H1 (cell line): Measurements from ENCODE around the gene TMEM121B. TPM values are rescaled to one million over a fixed set of nuclear protein-coding genes. Genes with fewer than 3 reads are reported as not detected.

Source experiments
- CTCF ChIA-PET: fragments of 300-600 bp; sonication (Branson Sonifier 250); formaldehyde crosslinking; loops from one replicate; lab custom pipeline; 2021; ENCODE audit not compliant: partially characterized antibody; lab: Charles Lee
- POLR2A ChIA-PET: fragments of 300-600 bp; sonication (Branson Sonifier 250); formaldehyde crosslinking; loops from one replicate; lab custom pipeline; 2021; ENCODE audit warnings: inconsistent platforms; ENCODE audit not compliant: partially characterized antibody; lab: Charles Lee
- DNase-seq, 2 experiments: peaks; one replicate each; pipeline versions ENCODE4 v3.0.0 to v3.0.0-alpha.2; 2010 to 2022; ENCODE audit warnings: low spot score in 2 of 2, low read depth in 1 of 2, mixed read lengths in 1 of 2
- FAIRE-seq: peaks from 2 replicates; lab custom pipeline; 2011; peaks lifted over from hg19 to GRCh38; lab: Jason Lieb, UNC
- H2AFZ ChIP-seq: 2 replicates; pipeline ENCODE4 v1.8.1; 2012; ENCODE audit warnings: low read length, inconsistent platforms
- H2AK5ac ChIP-seq: 2 replicates; pipeline ENCODE4 v1.6.1; 2013; ENCODE audit warnings: low read depth, low read length
- H2BK120ac ChIP-seq: replicated peaks from 2 replicates; pipeline ENCODE3; 2013; ENCODE audit warnings: low read depth, low read length, inconsistent platforms
- H2BK12ac ChIP-seq: 2 replicates; pipeline ENCODE4 v1.6.1; 2013; ENCODE audit warnings: low read depth, low read length
- H2BK15ac ChIP-seq: 2 replicates; pipeline ENCODE4 v1.6.1; 2013; ENCODE audit warnings: low read length
- H2BK20ac ChIP-seq: 2 replicates; pipeline ENCODE4 v1.6.1; 2013; ENCODE audit warnings: low read length
- H2BK5ac ChIP-seq: 2 replicates; pipeline ENCODE4 v1.6.1; 2013; ENCODE audit warnings: low read depth, low read length
- H3K14ac ChIP-seq: 2 replicates; pipeline ENCODE4 v1.6.1; 2013; ENCODE audit warnings: inconsistent platforms; ENCODE audit not compliant: insufficient read length
- H3K18ac ChIP-seq: 2 replicates; pipeline ENCODE4 v1.6.1; 2013; ENCODE audit warnings: low read length; ENCODE audit errors: extremely low read depth
- H3K23ac ChIP-seq: 2 replicates; pipeline ENCODE4 v1.6.1; 2013; ENCODE audit warnings: inconsistent platforms; ENCODE audit not compliant: insufficient read length
- H3K23me2 ChIP-seq: 2 replicates; pipeline ENCODE4 v1.6.1; 2013; ENCODE audit warnings: low read depth, low read length
- H3K27ac ChIP-seq: 2 replicates; pipeline ENCODE4 v1.6.1; 2011; ENCODE audit warnings: low read depth, low read length, inconsistent platforms
- H3K27me3 ChIP-seq, 4 experiments: replicated peaks in 1 of 4; 1 replicate in 1 of 4; 2 replicates in 3 of 4; pipeline versions ENCODE4 v1.6.1 to v1.8.1; 2011 to 2013; ENCODE audit warnings: low read length in 3 of 4, mild to moderate bottlenecking in 3 of 4, inconsistent platforms in 2 of 4, mixed read lengths in 2 of 4, moderate library complexity in 1 of 4; ENCODE audit not compliant: control insufficient read depth in 3 of 4, insufficient read depth in 3 of 4; ENCODE audit errors: extremely low read depth in 1 of 4
- H3K36me3 ChIP-seq, 4 experiments: 2 replicates each; pipeline versions ENCODE4 v1.6.1 to v1.8.1; 2011 to 2013; ENCODE audit warnings: mild to moderate bottlenecking in 4 of 4, low read length in 3 of 4, moderate library complexity in 2 of 4, control low read depth in 1 of 4, inconsistent platforms in 1 of 4; ENCODE audit not compliant: insufficient read depth in 4 of 4, control insufficient read depth in 2 of 4
- H3K4ac ChIP-seq: replicated peaks from 2 replicates; pipeline ENCODE3; 2013; ENCODE audit warnings: low read length, low read depth, mixed read lengths, inconsistent platforms; ENCODE audit not compliant: insufficient read length
- H3K4me1 ChIP-seq, 4 experiments: replicated peaks in 1 of 4; 1 replicate in 1 of 4; 2 replicates in 3 of 4; pipeline versions ENCODE4 v1.6.1 to v1.8.1; 2011 to 2013; ENCODE audit warnings: low read length in 3 of 4, inconsistent platforms in 2 of 4, mixed read lengths in 1 of 4; ENCODE audit not compliant: insufficient read depth in 4 of 4, control insufficient read depth in 3 of 4
- H3K4me2 ChIP-seq, 2 experiments: 2 replicates each; pipeline versions ENCODE4 v1.6.1 to v1.8.1; 2011 to 2013; ENCODE audit warnings: low read depth in 2 of 2, low read length in 2 of 2, control low read depth in 1 of 2, inconsistent platforms in 1 of 2, mild to moderate bottlenecking in 1 of 2; ENCODE audit not compliant: insufficient read depth in 1 of 2
- H3K4me3 ChIP-seq, 4 experiments: fragments of 200-600, 300-600 bp in 1 of 4; sonication (generic), shearing (Covaris generic), sonication (Bioruptor Twin) in 1 of 4; 2 replicates each; pipeline versions ENCODE4 v1.5.1 to v1.8.1; 2011 to 2016; ENCODE audit warnings: low read length in 4 of 4, low read depth in 3 of 4, control low read depth in 2 of 4, inconsistent platforms in 2 of 4, mild to moderate bottlenecking in 2 of 4, mixed read lengths in 1 of 4, moderate library complexity in 1 of 4; ENCODE audit not compliant: insufficient read depth in 2 of 4; ENCODE audit errors: extremely low read depth in 1 of 4
- H3K56ac ChIP-seq: replicated peaks from 2 replicates; pipeline ENCODE3; 2013; ENCODE audit warnings: low read depth, mild to moderate bottlenecking, mixed read lengths, low read length, inconsistent platforms; ENCODE audit not compliant: insufficient read length
- H3K79me1 ChIP-seq: 2 replicates; pipeline ENCODE4 v1.6.1; 2013; ENCODE audit warnings: low read depth, low read length, control low read depth
- H3K79me2 ChIP-seq, 2 experiments: 2 replicates each; pipeline versions ENCODE4 v1.6.1 to v1.8.1; 2012 to 2013; ENCODE audit warnings: low read length in 2 of 2, mild to moderate bottlenecking in 2 of 2, inconsistent platforms in 1 of 2; ENCODE audit not compliant: insufficient read depth in 2 of 2, control insufficient read depth in 1 of 2
- H3K9ac ChIP-seq, 4 experiments: replicated peaks in 1 of 4; 1 replicate in 1 of 4; 2 replicates in 3 of 4; pipeline versions ENCODE4 v1.6.1 to v1.8.1; 2011 to 2013; ENCODE audit warnings: low read depth in 3 of 4, low read length in 3 of 4, control low read depth in 2 of 4, mild to moderate bottlenecking in 2 of 4, moderate library complexity in 2 of 4, inconsistent platforms in 1 of 4; ENCODE audit errors: extremely low read depth in 1 of 4
- H3K9me3 ChIP-seq, 2 experiments: 2 replicates each; pipeline versions ENCODE4 v1.6.1 to v1.8.1; 2012 to 2013; ENCODE audit warnings: mild to moderate bottlenecking in 2 of 2, moderate library complexity in 2 of 2, control low read depth in 1 of 2, inconsistent platforms in 1 of 2, low read depth in 1 of 2, low read length in 1 of 2, mixed read lengths in 1 of 2; ENCODE audit not compliant: insufficient read depth in 2 of 2
- H4K20me1 ChIP-seq, 2 experiments: replicated peaks in 1 of 2; 2 replicates each; pipeline versions ENCODE3 to v1.8.1; 2011 to 2013; ENCODE audit warnings: inconsistent platforms in 2 of 2, low read length in 2 of 2, mild to moderate bottlenecking in 1 of 2; ENCODE audit not compliant: insufficient read depth in 2 of 2, control insufficient read depth in 1 of 2
- H4K5ac ChIP-seq: 2 replicates; pipeline ENCODE4 v1.6.1; 2013; ENCODE audit warnings: low read length, low read depth, mixed read lengths, inconsistent platforms; ENCODE audit not compliant: insufficient read length
- H4K8ac ChIP-seq: 2 replicates; pipeline ENCODE4 v1.8.0; 2013; ENCODE audit warnings: mild to moderate bottlenecking, moderate library complexity, low read length, inconsistent platforms; ENCODE audit not compliant: insufficient read depth; ENCODE audit errors: extremely low read depth
- H4K91ac ChIP-seq: replicated peaks from 2 replicates; pipeline ENCODE3; 2013; ENCODE audit warnings: low read length, mixed read lengths, inconsistent platforms; ENCODE audit not compliant: insufficient read length
- CBX8 ChIP-seq: fragments of 300-800, 300-1000 bp; sonication (generic); IDR thresholded peaks from 2 replicates; pipeline ENCODE4 v1.7.1; 2016; ENCODE audit warnings: low read depth, low read length, borderline replicate concordance
- GABPA ChIP-seq: IDR thresholded peaks from 2 replicates; pipeline ENCODE4 v1.6.1; 2011; ENCODE audit warnings: mild to moderate bottlenecking, low read length, moderate library complexity, borderline replicate concordance; ENCODE audit not compliant: insufficient read depth
- HDAC2 ChIP-seq, 2 experiments: fragments of 300-600 bp in 1 of 2; sonication (generic) in 1 of 2; IDR thresholded peaks; 2 replicates each; pipeline ENCODE4 v1.6.1; 2011 to 2012; ENCODE audit warnings: low read depth in 2 of 2, low read length in 2 of 2, mild to moderate bottlenecking in 2 of 2, moderate library complexity in 2 of 2, borderline replicate concordance in 1 of 2, inconsistent platforms in 1 of 2
- NRF1 ChIP-seq: IDR thresholded peaks from 2 replicates; pipeline ENCODE4 v1.6.1; 2011; ENCODE audit warnings: mild to moderate bottlenecking, low read depth, low read length, improper control_type of control experiment
- PHF8 ChIP-seq: fragments of 200-600 bp; sonication (generic); conservative IDR thresholded peaks from 2 replicates; pipeline ENCODE4 v1.7.1; 2012; ENCODE audit warnings: low read depth, mild to moderate bottlenecking, inconsistent platforms, low read length, moderate library complexity
- RBBP5 ChIP-seq: IDR thresholded peaks from 2 replicates; pipeline ENCODE4 v1.7.1; 2012; ENCODE audit warnings: low read depth, mild to moderate bottlenecking, inconsistent platforms, low read length, moderate library complexity, borderline replicate concordance
- SIN3A ChIP-seq, 2 experiments: IDR thresholded peaks in 1 of 2; conservative IDR thresholded peaks in 1 of 2; 2 replicates each; pipeline ENCODE4 v1.6.1; 2011 to 2012; ENCODE audit warnings: low read length in 2 of 2, improper control_type of control experiment in 1 of 2, low read depth in 1 of 2, mild to moderate bottlenecking in 1 of 2
- SIX5 ChIP-seq: IDR thresholded peaks from 2 replicates; pipeline ENCODE4 v1.6.1; 2011; ENCODE audit warnings: mild to moderate bottlenecking, low read depth, low read length
- TAF7 ChIP-seq: optimal IDR thresholded peaks from 2 replicates; pipeline ENCODE3; 2011; ENCODE audit warnings: low read depth, mild to moderate bottlenecking, inconsistent platforms, low read length, moderate library complexity, borderline replicate concordance
- TCF12 ChIP-seq: IDR thresholded peaks from 2 replicates; pipeline ENCODE4 v1.6.1; 2011; ENCODE audit warnings: low read depth, mild to moderate bottlenecking, low read length
- WGBS, 2 experiments: shearing (Covaris generic) in 1 of 2; methylation state at CpG; one replicate each; pipeline versions ENCODE4 v1.1.6 to v1.1.7; 2013 to 2015; ENCODE audit warnings: low lambda C conversion rate in 2 of 2, mixed read lengths in 2 of 2, inconsistent platforms in 1 of 2, low coverage in 1 of 2, missing lambda C conversion rate in 1 of 2; ENCODE audit not compliant: insufficient replicate concordance in 2 of 2, insufficient coverage in 1 of 2, insufficient read length in 1 of 2; ENCODE audit errors: extremely low coverage in 1 of 2, missing lambda C conversion rate in 1 of 2; 5-methylcytosine and 5-hydroxymethylcytosine counted together
- polyA plus RNA-seq, 7 experiments: library from polyadenylated mRNA; depleted of rRNA in 3 of 7; stranded (reverse) in 5 of 7; unstranded in 2 of 7; fragments of >200 nt in 5 of 7; fragments of 200-250 nt in 2 of 7; gene quantifications; 1 replicate in 5 of 7; 2 replicates in 1 of 7; 4 replicates in 1 of 7; pipeline versions ENCODE4 v1.2.1 to v1.2.3, GENCODE V29; 2011 to 2013; ENCODE audit warnings: missing spikeins in 2 of 7, mixed read lengths in 2 of 7
- total RNA-seq: library from RNA; stranded (reverse); fragmentation: NEBNext Ultra II Directional; extraction: Animal tissue kit (Norgen Biotek cat#: 25700); gene quantifications from 2 replicates; pipeline ENCODE4 v1.2.1, GENCODE V29; 2021

The TMEM121B gene
- total and polyA plus RNA-seq, 2 of the 8 experiments (the other 6 are each of a cell fraction or from before 2014, with no cell fraction given) = 4.3 to 6.9 TPM

- H3K27me3 ChIP-seq = peaks cover 0 to 4% (median 3%) of the 10 kb centered on the region in 4 experiments; a peak in 4 of 7 replicates
- 0 out of 2 replicates have a peak, but pooled peaks cover 4% of the 10 kb centered on the region for H3K79me1 ChIP-seq
- H2AK5ac ChIP-seq = no peak overlapping the region
- DNase-seq = peak; percentile 46 to 93
- H3K4me3 ChIP-seq = peak overlapping the region; percentile 15 to 64 (median 24); a peak in 6 of 8 replicates
- no peak overlapping the region for H3K9ac ChIP-seq
- peaks cover 6% of the 10 kb centered on the region; the same call in 1 of the 2 replicates for H3K23me2 ChIP-seq
- H2BK120ac ChIP-seq = no peak overlapping the region
- H3K56ac ChIP-seq = no peak overlapping the region
- WGBS, 2 experiments = 6% methylated on average over 6 of the region's 45 CpGs; no CpG with 5 or more reads in 1 of the 2 experiments
- peaks cover 2 to 7% of the 10 kb centered on the region in 2 experiments for H4K20me1 ChIP-seq
- no peak overlapping the region for H2BK5ac ChIP-seq
- no peak for FAIRE-seq
- ChIA-PET CTCF (interaction anchor here (0.8 to 5.9 kb wide), 15 partner anchors 10 to 471 kb away, joined by 3 to 29 read pairs (median 4); no protein-coding TSS in a partner anchor), POLR2A (interaction anchor here (0.9 to 1.8 kb wide), 5 partner anchors 11 to 40 kb away, joined by 3 to 5 read pairs (median 4); no protein-coding TSS in a partner anchor)
- H4K5ac ChIP-seq = no peak overlapping the region
- H3K4ac ChIP-seq = no peak overlapping the region
- H2BK15ac ChIP-seq = no peak overlapping the region
- no peak overlapping the region for H3K14ac ChIP-seq
- peaks cover 4 to 17% (median 12%) of the 10 kb centered on the region in 4 experiments for H3K4me1 ChIP-seq
- no peak overlapping the region for H3K18ac ChIP-seq
- no peak overlapping the region for H2BK12ac ChIP-seq
- H2AFZ ChIP-seq = no peak overlapping the region
- no peak overlapping the region for H3K23ac ChIP-seq
- H4K8ac ChIP-seq = peak overlapping the region; percentile 2; the same call in 1 of the 2 replicates
- H3K4me2 ChIP-seq = peak overlapping the region; percentile 51 to 97; a peak in 3 of 4 replicates
- no peak overlapping the region for H4K91ac ChIP-seq
- no peaks in the 10 kb centered on the region for H3K9me3 ChIP-seq
- no peaks in the 10 kb centered on the region for H3K36me3 ChIP-seq
- H3K27ac ChIP-seq = no peak overlapping the region
- H3K79me2 ChIP-seq = no peaks in the 10 kb centered on the region
- no peak overlapping the region for H2BK20ac ChIP-seq
- TF ChIP-seq GABPA (peak; percentile 69; the same call in 1 of the 2 replicates), CBX8 (no peak), TAF7 (peak; percentile 60), SIN3A (conservative IDR thresholded peaks at IDR 0.05 in 1 of 2, IDR thresholded peaks at IDR 0.05 in 1 of 2; ENCODE audit: low read depth in 1 of 2, low read length in 2 of 2) (peak; percentile 97 to 98), TCF12 (peak; percentile 68; the same call in 1 of the 2 replicates), SIX5 (no peak), RBBP5 (peak; percentile 1; the same call in 1 of the 2 replicates), NRF1 (no peak), HDAC2 (IDR thresholded peaks at IDR 0.05; ENCODE audit: borderline replicate concordance in 1 of 2, low read depth in 2 of 2, low read length in 2 of 2) (peak in 1 of 2 experiments; percentile 49; a peak in 1 of 4 replicates), PHF8 (no peak)
These were observed 879 bp downstream of the TMEM121B start for GRCh38 chr22:17120281-17120680.
